D721Med (cell line): ENCODE measurements around the gene AATF.
"Not testable (repeated sequence)": the region's sequence is repeated elsewhere in the genome, so short reads cannot be mapped to it uniquely, and the experiment has no call there.

ENCODE experiments used
- DNase-seq: peaks from one replicate; pipeline ENCODE4 v3.0.0; 2011; ENCODE audit warnings: low spot score; ENCODE audit not compliant: insufficient read length
- FAIRE-seq: peaks from 2 replicates; lab custom pipeline; 2011; peaks lifted over from hg19 to GRCh38; lab: Jason Lieb, UNC
- CTCF ChIP-seq: IDR thresholded peaks from 2 replicates; pipeline ENCODE4 v1.5.1; 2012; ENCODE audit warnings: mild to moderate bottlenecking, control low read depth; ENCODE audit not compliant: insufficient read depth; ENCODE audit errors: missing control alignments

The AATF gene

GRCh38 chr17:37066322-37067255 lies 117.8 kb downstream of the AATF start:
- FAIRE-seq (no peak), DNase-seq (no peak)
- TF ChIP-seq CTCF = no peak

GRCh38 chr17:37067555-37068111 lies 118.9 kb downstream of the AATF start:
- DNase-seq = no peak
- no peak for FAIRE-seq
- no peak for TF ChIP-seq CTCF

GRCh38 chr17:37068266-37068665 lies 119.5 kb downstream of the AATF start:
- TF ChIP-seq CTCF = no peak
- DNase-seq = no peak
- no peak for FAIRE-seq

GRCh38 chr17:37069087-37069486 lies 120.3 kb downstream of the AATF start:
- DNase-seq = no peak
- no peak for TF ChIP-seq CTCF
- FAIRE-seq = no peak

GRCh38 chr17:37073464-37073863 lies 124.7 kb downstream of the AATF start:
- not testable (repeated sequence) for FAIRE-seq, DNase-seq

- TF ChIP-seq CTCF = no peak
These were observed 130.4 kb downstream of the AATF start for GRCh38 chr17:37079065-37079708.

GRCh38 chr17:37079735-37080134 lies 131.0 kb downstream of the AATF start:
- DNase-seq (no peak), FAIRE-seq (no peak)
- no peak for TF ChIP-seq CTCF

More at GRCh38 chr17:37079065-37079708, 130.4 kb downstream of the AATF start:
- DNase-seq (no peak), FAIRE-seq (no peak)
